Measurements from ENCODE around the gene CFAP298. TPM values are rescaled to one million over a fixed set of nuclear protein-coding genes. Genes with fewer than 3 reads are reported as not detected.
A peak's percentile ranks its signal among the peaks of the same experiment; 100 is the strongest.

Gene CFAP298
- polyA plus RNA-seq, 1 experiment: 21.2 TPM

DNA sequence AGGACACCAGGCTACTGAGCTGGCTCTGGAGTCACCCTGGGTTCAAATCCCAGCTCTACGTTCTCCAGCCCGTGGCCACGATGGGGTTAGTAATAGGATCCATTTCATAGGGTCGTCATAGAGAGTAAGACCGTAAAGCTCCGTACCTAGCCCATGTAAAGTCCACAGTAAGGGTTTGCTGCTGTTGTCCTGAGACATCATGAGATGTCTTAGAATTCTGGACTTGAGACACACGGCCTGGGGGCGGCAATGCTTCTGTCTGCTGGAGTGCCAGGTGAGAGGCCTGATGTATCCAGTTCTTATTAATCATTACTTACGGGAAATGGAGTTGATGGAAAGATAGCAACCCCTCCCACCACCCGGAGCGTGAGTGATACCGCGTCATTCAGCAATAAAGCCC is 30.4 kb downstream of the CFAP298 start:
- Histone ChIP-seq H3K9me3 (ENCODE audit: control insufficient read depth, insufficient read depth, low read length) (no peaks in the 10 kb centered on the region; the same call in 1 of the 2 replicates), H3K27ac (ENCODE audit: low read depth, low read length) (no peak overlapping the region), H3K4me3 (ENCODE audit: low read depth, low read length) (no peak overlapping the region), H3K27me3 (ENCODE audit: control insufficient read depth, insufficient read depth, low read length) (peaks cover 36% of the 10 kb centered on the region)
- ChIA-PET POLR2A (no interaction called here), CTCF (interaction anchor here (2.2 kb wide), 1 partner anchor 12 kb away, joined by 7 read pairs; no protein-coding TSS in a partner anchor)
- DNase-seq (ENCODE audit: low read depth, low spot score): no peak
- TF ChIP-seq, protein P1, sequence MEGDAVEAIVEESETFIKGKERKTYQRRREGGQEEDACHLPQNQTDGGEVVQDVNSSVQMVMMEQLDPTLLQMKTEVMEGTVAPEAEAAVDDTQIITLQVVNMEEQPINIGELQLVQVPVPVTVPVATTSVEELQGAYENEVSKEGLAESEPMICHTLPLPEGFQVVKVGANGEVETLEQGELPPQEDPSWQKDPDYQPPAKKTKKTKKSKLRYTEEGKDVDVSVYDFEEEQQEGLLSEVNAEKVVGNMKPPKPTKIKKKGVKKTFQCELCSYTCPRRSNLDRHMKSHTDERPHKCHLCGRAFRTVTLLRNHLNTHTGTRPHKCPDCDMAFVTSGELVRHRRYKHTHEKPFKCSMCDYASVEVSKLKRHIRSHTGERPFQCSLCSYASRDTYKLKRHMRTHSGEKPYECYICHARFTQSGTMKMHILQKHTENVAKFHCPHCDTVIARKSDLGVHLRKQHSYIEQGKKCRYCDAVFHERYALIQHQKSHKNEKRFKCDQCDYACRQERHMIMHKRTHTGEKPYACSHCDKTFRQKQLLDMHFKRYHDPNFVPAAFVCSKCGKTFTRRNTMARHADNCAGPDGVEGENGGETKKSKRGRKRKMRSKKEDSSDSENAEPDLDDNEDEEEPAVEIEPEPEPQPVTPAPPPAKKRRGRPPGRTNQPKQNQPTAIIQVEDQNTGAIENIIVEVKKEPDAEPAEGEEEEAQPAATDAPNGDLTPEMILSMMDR (IDR thresholded peaks at IDR 0.05; ENCODE audit: low read depth, low read length): no peak

DNA sequence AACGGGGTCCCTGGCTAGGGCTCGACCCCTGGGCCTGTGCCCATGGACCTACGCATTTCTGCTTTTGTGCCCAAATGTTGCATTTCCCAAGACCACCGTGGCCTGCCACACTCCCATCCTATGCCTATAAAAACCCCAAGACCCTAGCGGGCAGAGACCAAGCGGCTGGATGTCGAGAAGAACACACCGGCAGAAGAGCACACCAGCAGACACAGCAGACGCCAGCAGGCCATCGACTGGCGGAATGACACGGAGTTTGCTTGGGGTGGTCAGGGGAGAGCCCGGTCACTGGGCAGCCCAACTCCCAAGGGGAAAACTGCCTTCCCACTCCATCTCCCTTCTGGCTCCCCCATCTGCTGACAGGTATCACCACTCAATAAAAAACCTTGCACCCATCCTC is 31.2 kb downstream of the CFAP298 start:
- POLR2A ChIA-PET: interaction anchor here (0.6 kb wide), 1 partner anchor 56 kb away, joined by 3 read pairs; no protein-coding TSS in a partner anchor
- TF ChIP-seq, protein P1 (IDR thresholded peaks at IDR 0.05; ENCODE audit: low read depth, low read length): no peak
- Histone ChIP-seq H3K4me3 (ENCODE audit: low read depth, low read length) (no peak overlapping the region), H3K9me3 (ENCODE audit: control insufficient read depth, insufficient read depth, low read length) (no peaks in the 10 kb centered on the region; the same call in 1 of the 2 replicates), H3K27ac (ENCODE audit: low read depth, low read length) (no peak overlapping the region), H3K27me3 (ENCODE audit: control insufficient read depth, insufficient read depth, low read length) (peaks cover 35% of the 10 kb centered on the region)
- CTCF ChIA-PET: interaction anchor here (0.6 kb wide), 1 partner anchor 27 kb away, joined by 3 read pairs; no protein-coding TSS in a partner anchor
- DNase-seq (ENCODE audit: low read depth, low spot score): no peak

DNA sequence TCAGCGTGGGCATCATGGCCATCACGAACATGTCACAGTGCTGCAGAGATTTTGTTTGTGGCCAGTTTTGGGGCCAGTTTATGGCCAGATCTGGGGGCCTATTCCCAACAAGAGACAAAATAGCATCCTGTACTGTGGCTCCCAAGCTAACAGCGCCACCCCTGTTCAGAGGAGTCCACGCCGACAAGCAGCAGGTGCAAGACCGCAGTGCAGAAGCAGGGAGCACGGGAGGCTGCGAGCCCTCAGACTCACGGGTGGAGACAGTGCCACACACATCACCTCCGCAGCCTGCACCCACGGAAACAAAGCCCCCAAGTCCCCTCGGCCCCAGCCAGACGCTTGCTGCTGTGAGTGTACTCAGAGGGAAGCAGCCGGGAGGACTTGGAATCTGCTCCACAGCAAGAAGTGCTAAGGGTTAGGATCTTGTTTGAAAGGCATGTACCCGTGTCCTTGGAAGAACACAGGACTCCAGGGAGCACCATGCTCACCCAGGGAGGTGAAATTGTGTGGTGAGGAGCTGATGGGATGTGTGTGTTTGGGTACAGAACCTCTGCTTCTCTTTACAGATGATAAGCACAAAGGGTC is 34.0 kb downstream of the CFAP298 start:
- H3K27me3 ChIP-seq (ENCODE audit: control insufficient read depth, insufficient read depth, low read length): peaks cover 40% of the 10 kb centered on the region
- POLR2A ChIA-PET: no interaction called here
- H3K4me3 ChIP-seq (ENCODE audit: low read depth, low read length): no peak overlapping the region
- no peaks in the 10 kb centered on the region; the same call in 1 of the 2 replicates for H3K9me3 ChIP-seq (ENCODE audit: control insufficient read depth, insufficient read depth, low read length)
- no peak for DNase-seq (ENCODE audit: low read depth, low spot score)
- no peak overlapping the region for H3K27ac ChIP-seq (ENCODE audit: low read depth, low read length)
- TF ChIP-seq, protein P1 (IDR thresholded peaks at IDR 0.05; ENCODE audit: low read depth, low read length): peak; percentile 47
- CTCF ChIA-PET: interaction anchor here (0.5 to 1.0 kb wide), 3 partner anchors 56 to 176 kb away, joined by 3 to 5 read pairs (median 3); no protein-coding TSS in a partner anchor

DNA sequence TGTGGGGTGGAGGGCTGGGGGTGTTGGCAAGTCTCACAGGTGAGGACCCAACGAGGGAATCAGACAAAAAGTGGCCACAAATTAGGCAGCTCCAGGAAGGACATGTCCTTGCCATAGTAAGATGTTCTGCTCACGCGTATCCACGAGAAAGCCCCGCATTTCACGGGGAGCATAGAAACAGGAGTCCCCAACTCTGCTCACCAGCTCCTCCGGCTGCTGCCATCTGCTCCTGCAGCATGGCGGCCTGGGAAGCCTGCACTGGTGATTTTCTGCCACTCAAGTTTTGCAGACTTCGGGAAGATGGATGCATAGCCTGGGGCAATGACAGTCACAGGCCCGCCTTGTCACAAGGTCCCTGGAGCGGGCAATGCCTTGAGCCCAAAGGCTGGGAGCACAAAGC is 36.2 kb downstream of the CFAP298 start:
- POLR2A ChIA-PET: no interaction called here
- Histone ChIP-seq H3K4me3 (ENCODE audit: low read depth, low read length) (no peak overlapping the region), H3K27ac (ENCODE audit: low read depth, low read length) (no peak overlapping the region), H3K27me3 (ENCODE audit: control insufficient read depth, insufficient read depth, low read length) (peaks cover 36% of the 10 kb centered on the region), H3K9me3 (ENCODE audit: control insufficient read depth, insufficient read depth, low read length) (no peaks in the 10 kb centered on the region; the same call in 1 of the 2 replicates)
- CTCF ChIA-PET: interaction anchor here (1.8 kb wide), 1 partner anchor 25 kb away, joined by 5 read pairs; no protein-coding TSS in a partner anchor
- TF ChIP-seq, protein P1 (IDR thresholded peaks at IDR 0.05; ENCODE audit: low read depth, low read length): no peak
- no peak for DNase-seq (ENCODE audit: low read depth, low spot score)
